ENCODE results near the gene CCDC91. TPM values are rescaled to one million over a fixed set of nuclear protein-coding genes. Genes with fewer than 3 reads are reported as not detected.
A peak's percentile ranks its signal among the peaks of the same experiment; 100 is the strongest.

The CCDC91 gene
- total and polyA plus RNA-seq, 11 donors = 24.9 to 62.1 (median 51.8) TPM

GRCh38 chr12:28240853-28241252, 50.6 kb downstream of the CCDC91 start:
- H3K27me3 ChIP-seq = no peaks in the 10 kb centered on the region
- H3K36me3 ChIP-seq = no peaks in the 10 kb centered on the region
- no peak overlapping the region for H3K4me3 ChIP-seq
- peaks cover 0 to 3% (median 0%) of the 10 kb centered on the region in 12 donors for H3K4me1 ChIP-seq
- H3K9me3 ChIP-seq = no peaks in the 10 kb centered on the region
- DNase-seq (no peak), ATAC-seq (no peak)
- H3K27ac ChIP-seq = no peak overlapping the region
- intact Hi-C loops (cut with DNase I) = no loop called here
- no peak for TF ChIP-seq CTCF (IDR thresholded peaks at IDR 0.05)
- no peak for TF ChIP-seq POLR2A (IDR thresholded peaks at IDR 0.05)

GRCh38 chr12:28242129-28242495, 51.9 kb downstream of the CCDC91 start:
- peaks cover 0 to 3% (median 0%) of the 10 kb centered on the region in 12 donors for H3K4me1 ChIP-seq
- no peaks in the 10 kb centered on the region for H3K9me3 ChIP-seq
- WGBS, 4 donors = 66 to 91% (median 82%) methylated on average over 2 of the region's 2 CpGs
- H3K36me3 ChIP-seq = no peaks in the 10 kb centered on the region
- ATAC-seq (no peak), DNase-seq (no peak)
- TF ChIP-seq CTCF (IDR thresholded peaks at IDR 0.05) (no peak), POLR2A (IDR thresholded peaks at IDR 0.05) (no peak)
- H3K27me3 ChIP-seq = no peaks in the 10 kb centered on the region
- intact Hi-C loops (cut with DNase I) = no loop called here
- H3K27ac ChIP-seq = no peak overlapping the region
- H3K4me3 ChIP-seq = no peak overlapping the region

- WGBS, 4 donors = 81 to 89% (median 82%) methylated on average over 9 of the region's 9 CpGs
- H3K27ac ChIP-seq = no peak overlapping the region
Observed at GRCh38 chr12:28242496-28243309, 52.4 kb downstream of the CCDC91 start.

GRCh38 chr12:28243310-28243633, 53.0 kb downstream of the CCDC91 start:
- no peak for ATAC-seq
- TF ChIP-seq CTCF (IDR thresholded peaks at IDR 0.05) (no peak), POLR2A (IDR thresholded peaks at IDR 0.05) (no peak)
- intact Hi-C loops (cut with DNase I) = no loop called here
- Histone ChIP-seq H3K4me1 (peaks cover 0 to 5% (median 0%) of the 10 kb centered on the region in 12 donors), H3K9me3 (no peaks in the 10 kb centered on the region), H3K27me3 (no peaks in the 10 kb centered on the region), H3K4me3 (no peak overlapping the region), H3K27ac (no peak overlapping the region), H3K36me3 (no peaks in the 10 kb centered on the region)
- WGBS, 4 donors = 84 to 91% (median 88%) methylated on average over 2 of the region's 2 CpGs
- DNase-seq = no peak

More at GRCh38 chr12:28242496-28243309, 52.4 kb downstream of the CCDC91 start:
- intact Hi-C loops (cut with DNase I) = no loop called here
- Histone ChIP-seq H3K36me3 (no peaks in the 10 kb centered on the region), H3K27me3 (no peaks in the 10 kb centered on the region), H3K4me1 (peaks cover 0 to 3% (median 0%) of the 10 kb centered on the region in 12 donors), H3K9me3 (no peaks in the 10 kb centered on the region), H3K4me3 (no peak overlapping the region)
- TF ChIP-seq POLR2A (IDR thresholded peaks at IDR 0.05) (no peak), CTCF (IDR thresholded peaks at IDR 0.05) (no peak)
- DNase-seq (peak in 1 of 5 donors; percentile 20), ATAC-seq (peak in 1 of 4 donors; percentile 48)
